ENCODE measurements around the gene CYS1.

- TF ChIP-seq CTCF (IDR thresholded peaks at IDR 0.05; ENCODE audit: low read length): no peak
- TF ChIP-seq EZH2 (IDR thresholded peaks at IDR 0.05; ENCODE audit: borderline replicate concordance, low read length): no peak
Observed at GRCh38 chr2:10019602-10020400, 60.4 kb downstream of the CYS1 start.

Data from OCI-LY1 (cell line).